Panc1 (cell line): ENCODE results near the gene PCDHB1.

Experiments used
- CTCF ChIP-seq: fragments of 450-650 bp; IDR thresholded peaks from 2 replicates; pipeline ENCODE4 v1.5.1; 2017; ENCODE audit warnings: mild to moderate bottlenecking
- POLR2AphosphoS5 ChIP-seq: IDR thresholded peaks from 2 replicates; pipeline ENCODE4 v1.6.1; 2012; ENCODE audit warnings: mild to moderate bottlenecking, low read depth, low read length, moderate library complexity
- REST ChIP-seq, 2 experiments: IDR thresholded peaks; 2 replicates each; pipeline ENCODE4 v1.6.1; 2011 to 2012; ENCODE audit warnings: low read depth in 2 of 2, control low read depth in 1 of 2, low read length in 1 of 2, mild to moderate bottlenecking in 1 of 2, moderate library complexity in 1 of 2; ENCODE audit not compliant: insufficient read depth in 1 of 2
- TCF7L2 ChIP-seq: IDR thresholded peaks from 2 replicates; pipeline ENCODE4 v1.6.1; 2011; ENCODE audit warnings: mild to moderate bottlenecking, low read depth, low read length, inconsistent platforms

GRCh38 chr5:141039061-141039460, 12.1 kb upstream of the PCDHB1 start:
- TF ChIP-seq CTCF (no peak), POLR2AphosphoS5 (no peak), REST (IDR thresholded peaks at IDR 0.05; ENCODE audit: insufficient read depth in 1 of 2, low read depth in 2 of 2, low read length in 1 of 2) (no peak), TCF7L2 (no peak)
